Measurements from ENCODE around the gene LRRC4C.

DNA sequence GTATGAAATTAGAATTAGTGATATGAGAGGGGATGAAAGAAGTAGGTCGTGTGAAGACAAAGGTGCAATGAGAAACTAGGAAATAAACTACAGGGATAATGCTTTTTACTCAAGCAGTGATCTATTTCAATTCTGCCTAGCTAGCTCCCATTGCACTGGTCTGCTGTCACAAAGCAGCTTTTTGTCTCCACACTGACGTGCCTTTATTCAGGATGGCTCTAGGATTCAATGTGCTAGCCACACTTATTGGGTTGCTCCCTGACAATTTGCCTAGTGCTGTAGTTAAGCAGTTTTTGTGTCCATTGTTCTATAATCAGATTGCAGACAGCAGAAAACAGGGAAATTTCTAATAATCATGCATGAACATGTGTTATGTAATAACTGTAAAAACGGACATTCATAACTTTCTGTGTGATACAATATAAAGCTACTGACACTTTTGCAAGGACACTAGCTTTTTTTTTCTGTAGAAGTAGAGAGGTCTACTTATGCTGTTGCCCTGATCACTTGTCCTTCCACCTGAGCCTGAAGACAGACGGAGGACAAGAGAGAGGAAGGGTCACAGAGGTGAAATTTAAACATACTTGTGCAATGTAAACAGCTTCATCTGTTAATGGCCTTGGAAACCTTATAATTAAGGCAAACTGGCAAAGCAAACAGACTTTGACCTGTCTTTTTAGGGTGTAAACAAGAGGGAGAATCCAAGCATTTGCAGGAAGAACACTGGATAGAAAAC, 269.6 kb downstream of the LRRC4C start:
- no peak for TF ChIP-seq CTCF (conservative IDR thresholded peaks at IDR 0.05; ENCODE audit: low read depth, low read length)
- no peak for TF ChIP-seq EZH2 (IDR thresholded peaks at IDR 0.05; ENCODE audit: low read length, unreplicated experiment)
- no peak for TF ChIP-seq EZH2phosphoT487 (IDR thresholded peaks at IDR 0.05; ENCODE audit: borderline replicate concordance, low read length)
